ENCODE data around the gene CETP. TPM values are rescaled to one million over a fixed set of nuclear protein-coding genes. Genes with fewer than 3 reads are reported as not detected.

CETP gene
- total and polyA plus RNA-seq, 4 donors: 3.3 to 24.0 (median 6.3) TPM

- TF ChIP-seq ZBTB33 (IDR thresholded peaks at IDR 0.05) (no peak), FOXA1 (IDR thresholded peaks at IDR 0.05) (no peak), MAX (IDR thresholded peaks at IDR 0.05) (no peak), CTCF (IDR thresholded peaks at IDR 0.05; ENCODE audit: low read depth, low read length, missing input control) (no peak), HNF4A (conservative IDR thresholded peaks at IDR 0.05) (no peak), GABPA (IDR thresholded peaks at IDR 0.05 in 1 of 2, conservative IDR thresholded peaks at IDR 0.05 in 1 of 2) (no peak)
Observed at GRCh38 chr16:56938664-56939513, 22.9 kb upstream of the CETP start (continued).

- H3K4me3 ChIP-seq (ENCODE audit: low read depth in 1 of 3, low read length in 3 of 3): no peak overlapping the region
- no peak overlapping the region for H3K27ac ChIP-seq (ENCODE audit: low read depth in 1 of 2, low read length in 2 of 2)
- TF ChIP-seq NR2F2 (IDR thresholded peaks at IDR 0.05): no peak
- no peak for TF ChIP-seq FOXA1 (IDR thresholded peaks at IDR 0.05)
- TF ChIP-seq FOXA2 (IDR thresholded peaks at IDR 0.05): no peak
- no peak for TF ChIP-seq SP1 (IDR thresholded peaks at IDR 0.05)
- no peak for TF ChIP-seq RXRA (IDR thresholded peaks at IDR 0.05)
- no peak for TF ChIP-seq TAF1 (conservative IDR thresholded peaks at IDR 0.05)
- TF ChIP-seq MAX (IDR thresholded peaks at IDR 0.05): no peak
- no peak for TF ChIP-seq ZBTB33 (IDR thresholded peaks at IDR 0.05)
- no peak for TF ChIP-seq REST (IDR thresholded peaks at IDR 0.05)
- no peak for TF ChIP-seq JUND (IDR thresholded peaks at IDR 0.05)
- no peak for TF ChIP-seq CTCF (IDR thresholded peaks at IDR 0.05; ENCODE audit: low read depth, low read length, missing input control)
- no peak for TF ChIP-seq ATF3 (IDR thresholded peaks at IDR 0.05)
- no peak for TF ChIP-seq HNF4A (conservative IDR thresholded peaks at IDR 0.05)
- TF ChIP-seq RAD21 (IDR thresholded peaks at IDR 0.05): no peak
- no peak for TF ChIP-seq HNF4G (IDR thresholded peaks at IDR 0.05)
- TF ChIP-seq GABPA (IDR thresholded peaks at IDR 0.05 in 1 of 2, conservative IDR thresholded peaks at IDR 0.05 in 1 of 2): no peak
- no peak for TF ChIP-seq EGR1 (IDR thresholded peaks at IDR 0.05; ENCODE audit: low read depth in 2 of 2)
- TF ChIP-seq YY1 (IDR thresholded peaks at IDR 0.05): no peak
- no peak overlapping the region for H3K9ac ChIP-seq (ENCODE audit: low read depth in 1 of 2, low read length in 2 of 2)
- DNase-seq (ENCODE audit: low spot score): no peak
- no peaks in the 10 kb centered on the region for H3K9me3 ChIP-seq (ENCODE audit: control insufficient read depth in 4 of 4, low read length in 3 of 4)
- H3K27me3 ChIP-seq (ENCODE audit: control insufficient read depth in 4 of 4, insufficient read depth in 4 of 4, low read length in 3 of 4): no peaks in the 10 kb centered on the region
- H3K36me3 ChIP-seq (ENCODE audit: control insufficient read depth in 4 of 4, insufficient read depth in 3 of 4, low read depth in 1 of 4, low read length in 3 of 4): peaks cover 35 to 92% (median 86%) of the 10 kb centered on the region in 4 donors
- peaks cover 3 to 35% (median 24%) of the 10 kb centered on the region in 4 donors for H3K4me1 ChIP-seq (ENCODE audit: control insufficient read depth in 4 of 4, insufficient read depth in 4 of 4, low read length in 3 of 4)
- 70% methylated on average over 4 of the region's 4 CpGs for WGBS
Observed at GRCh38 chr16:56939801-56940200, 21.9 kb upstream of the CETP start.

Data from liver (tissue), 9 donors.